IPS-15b (cell line): ENCODE measurements around the gene GNB1.

Experiments
- H3K27me3 ChIP-seq: one replicate; pipeline ENCODE4 v1.6.1; 2013; ENCODE audit warnings: low read length; ENCODE audit not compliant: control insufficient read depth, insufficient read depth
- H3K36me3 ChIP-seq: one replicate; pipeline ENCODE4 v1.6.1; 2013; ENCODE audit warnings: low read length; ENCODE audit not compliant: control insufficient read depth, insufficient read depth
- H3K4me1 ChIP-seq: one replicate; pipeline ENCODE4 v1.6.1; 2013; ENCODE audit warnings: mild to moderate bottlenecking, low read length; ENCODE audit not compliant: control insufficient read depth, insufficient read depth
- H3K4me3 ChIP-seq: one replicate; pipeline ENCODE4 v1.5.1; 2013; ENCODE audit warnings: low read depth, low read length
- H3K9ac ChIP-seq: one replicate; pipeline ENCODE4 v1.6.1; 2013; ENCODE audit warnings: low read depth, mild to moderate bottlenecking, low read length
- H3K9me3 ChIP-seq: one replicate; pipeline ENCODE4 v1.6.1; 2013; ENCODE audit warnings: mild to moderate bottlenecking, low read length; ENCODE audit not compliant: control insufficient read depth, insufficient read depth

The GNB1 gene

GRCh38 chr1:1836119-1836518, 54.8 kb downstream of the GNB1 start:
- Histone ChIP-seq H3K36me3 (peaks cover 12% of the 10 kb centered on the region), H3K9ac (no peak overlapping the region), H3K4me3 (no peak overlapping the region), H3K4me1 (no peaks in the 10 kb centered on the region), H3K9me3 (no peaks in the 10 kb centered on the region), H3K27me3 (no peaks in the 10 kb centered on the region)

DNA sequence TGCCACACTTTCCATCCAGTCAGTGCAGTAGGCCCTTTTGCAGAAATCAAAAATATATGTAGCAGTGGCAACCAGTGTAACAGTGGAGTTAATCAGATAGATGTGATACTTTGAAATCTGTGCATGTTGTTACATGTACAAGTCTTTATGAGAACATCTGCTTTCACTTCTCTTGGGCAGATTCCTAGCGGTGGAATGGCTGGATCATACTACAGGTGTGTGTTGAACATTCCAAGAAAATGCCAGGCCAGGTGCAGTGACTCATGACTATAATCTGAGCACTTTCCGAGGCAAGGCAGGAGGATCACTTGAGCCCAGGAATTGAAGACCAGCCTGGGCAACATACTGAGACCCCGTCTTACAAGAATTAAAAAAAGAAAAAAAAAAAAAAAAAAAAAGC, 55.3 kb downstream of the GNB1 start:
- H3K27me3 ChIP-seq = no peaks in the 10 kb centered on the region
- no peaks in the 10 kb centered on the region for H3K4me1 ChIP-seq
- H3K4me3 ChIP-seq = no peak overlapping the region
- H3K9ac ChIP-seq = no peak overlapping the region
- peaks cover 12% of the 10 kb centered on the region for H3K36me3 ChIP-seq
- H3K9me3 ChIP-seq = no peaks in the 10 kb centered on the region

DNA sequence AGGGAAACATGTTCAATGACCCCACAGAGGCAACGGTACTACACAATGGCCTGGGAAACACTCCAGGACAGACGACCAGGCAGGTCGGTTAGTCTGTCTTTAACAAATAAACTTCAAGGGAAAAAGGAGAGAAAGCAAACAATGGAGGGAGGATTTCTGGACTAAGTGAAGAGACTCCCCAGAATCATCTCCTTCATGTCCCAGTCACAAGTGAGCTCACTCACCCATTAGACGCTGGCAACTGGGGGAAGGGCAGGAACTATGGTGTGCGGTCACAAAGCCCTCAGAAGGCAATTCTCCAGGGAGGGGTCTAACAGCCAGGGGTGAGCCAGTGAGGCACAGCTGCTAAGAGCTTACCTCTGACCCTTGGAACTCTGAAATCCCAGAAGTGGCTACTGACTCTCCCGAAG, 57.0 kb downstream of the GNB1 start:
- no peaks in the 10 kb centered on the region for H3K9me3 ChIP-seq
- no peaks in the 10 kb centered on the region for H3K4me1 ChIP-seq
- H3K4me3 ChIP-seq = no peak overlapping the region
- H3K27me3 ChIP-seq = no peaks in the 10 kb centered on the region
- H3K9ac ChIP-seq = no peak overlapping the region
- H3K36me3 ChIP-seq = peaks cover 19% of the 10 kb centered on the region

DNA sequence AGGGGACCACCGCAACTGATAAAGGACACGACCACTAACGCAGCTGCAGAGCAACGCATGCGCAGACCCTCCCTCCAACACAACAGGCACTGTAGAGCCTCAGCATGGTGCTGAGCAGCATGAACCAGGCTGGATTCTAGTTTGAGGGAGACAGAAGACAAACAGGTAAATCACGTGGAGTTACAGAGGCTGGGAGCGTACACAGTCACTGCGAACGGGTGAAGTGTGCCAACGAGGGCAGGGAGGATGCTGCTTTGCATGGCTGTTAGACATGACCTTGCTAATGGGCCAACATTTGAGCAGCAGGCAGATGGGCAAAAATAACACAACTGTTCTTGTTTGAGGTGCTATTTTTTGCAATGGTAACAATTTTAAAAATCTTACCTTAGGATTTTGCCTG, 57.4 kb downstream of the GNB1 start:
- no peaks in the 10 kb centered on the region for H3K9me3 ChIP-seq
- H3K4me3 ChIP-seq = no peak overlapping the region
- no peak overlapping the region for H3K9ac ChIP-seq
- no peaks in the 10 kb centered on the region for H3K4me1 ChIP-seq
- H3K36me3 ChIP-seq = peaks cover 19% of the 10 kb centered on the region
- H3K27me3 ChIP-seq = no peaks in the 10 kb centered on the region

DNA sequence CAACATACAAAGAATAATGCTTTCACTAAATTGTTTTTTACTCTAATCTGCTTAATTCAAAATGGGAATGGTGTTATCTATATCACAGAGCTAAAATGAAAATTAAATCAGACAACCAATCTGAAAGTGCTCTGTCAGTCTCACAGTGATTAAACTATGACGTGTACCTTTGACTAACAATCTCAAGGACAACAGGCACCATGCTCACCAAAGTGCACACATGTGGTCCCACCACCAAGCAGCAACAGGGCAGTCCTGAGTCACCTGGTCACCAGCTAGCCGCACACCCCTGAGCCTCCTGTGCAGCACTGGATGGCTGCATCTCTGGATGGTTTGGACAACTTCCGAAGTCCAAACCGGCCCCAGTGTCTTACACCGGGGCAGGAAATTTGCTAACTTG, 58.1 kb downstream of the GNB1 start:
- H3K4me3 ChIP-seq = no peak overlapping the region
- H3K27me3 ChIP-seq = no peaks in the 10 kb centered on the region
- no peaks in the 10 kb centered on the region for H3K9me3 ChIP-seq
- peaks cover 19% of the 10 kb centered on the region for H3K36me3 ChIP-seq
- no peak overlapping the region for H3K9ac ChIP-seq
- no peaks in the 10 kb centered on the region for H3K4me1 ChIP-seq

DNA sequence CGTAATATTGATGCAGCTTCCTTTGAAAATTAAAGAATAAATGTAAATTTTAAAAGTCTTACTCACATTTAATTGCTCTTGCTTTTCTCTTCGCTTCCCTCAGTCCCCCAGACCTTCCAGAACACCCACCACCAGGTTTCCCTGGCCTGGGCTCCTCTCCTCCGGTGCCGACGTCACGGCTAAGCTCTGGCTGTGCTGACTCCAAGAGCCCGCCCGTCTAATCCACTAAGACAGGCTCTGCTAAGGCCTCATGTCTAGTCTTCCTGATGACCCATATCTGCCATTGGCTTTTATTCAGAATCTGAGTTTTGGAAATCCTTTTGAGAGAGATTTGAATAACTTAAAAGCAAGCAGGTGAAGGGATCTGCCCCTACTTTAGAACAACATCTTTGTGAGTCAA, 58.7 kb downstream of the GNB1 start:
- Histone ChIP-seq H3K9ac (no peak overlapping the region), H3K9me3 (no peaks in the 10 kb centered on the region), H3K4me1 (peaks cover 2% of the 10 kb centered on the region), H3K27me3 (no peaks in the 10 kb centered on the region), H3K4me3 (no peak overlapping the region), H3K36me3 (peaks cover 17% of the 10 kb centered on the region)

GRCh38 chr1:1827089-1827848, 63.6 kb downstream of the GNB1 start:
- Histone ChIP-seq H3K36me3 (peaks cover 16% of the 10 kb centered on the region), H3K4me3 (no peak overlapping the region), H3K9ac (no peak overlapping the region), H3K9me3 (no peaks in the 10 kb centered on the region), H3K27me3 (no peaks in the 10 kb centered on the region), H3K4me1 (peaks cover 8% of the 10 kb centered on the region)

- H3K9ac ChIP-seq = no peak overlapping the region
- H3K4me1 ChIP-seq = peaks cover 8% of the 10 kb centered on the region
- no peaks in the 10 kb centered on the region for H3K27me3 ChIP-seq
- no peaks in the 10 kb centered on the region for H3K9me3 ChIP-seq
- H3K36me3 ChIP-seq = peaks cover 16% of the 10 kb centered on the region
- H3K4me3 ChIP-seq = no peak overlapping the region
Observed at GRCh38 chr1:1826356-1827088, 64.4 kb downstream of the GNB1 start.

GRCh38 chr1:1825217-1825616, 65.7 kb downstream of the GNB1 start:
- Histone ChIP-seq H3K27me3 (no peaks in the 10 kb centered on the region), H3K4me3 (no peak overlapping the region), H3K9ac (no peak overlapping the region), H3K36me3 (peaks cover 16% of the 10 kb centered on the region), H3K9me3 (no peaks in the 10 kb centered on the region), H3K4me1 (peaks cover 8% of the 10 kb centered on the region)

GRCh38 chr1:1819762-1820161, 71.1 kb downstream of the GNB1 start:
- H3K9me3 ChIP-seq = no peaks in the 10 kb centered on the region
- peaks cover 19% of the 10 kb centered on the region for H3K36me3 ChIP-seq
- H3K27me3 ChIP-seq = no peaks in the 10 kb centered on the region
- H3K4me1 ChIP-seq = no peaks in the 10 kb centered on the region
- no peak overlapping the region for H3K4me3 ChIP-seq
- H3K9ac ChIP-seq = no peak overlapping the region

DNA sequence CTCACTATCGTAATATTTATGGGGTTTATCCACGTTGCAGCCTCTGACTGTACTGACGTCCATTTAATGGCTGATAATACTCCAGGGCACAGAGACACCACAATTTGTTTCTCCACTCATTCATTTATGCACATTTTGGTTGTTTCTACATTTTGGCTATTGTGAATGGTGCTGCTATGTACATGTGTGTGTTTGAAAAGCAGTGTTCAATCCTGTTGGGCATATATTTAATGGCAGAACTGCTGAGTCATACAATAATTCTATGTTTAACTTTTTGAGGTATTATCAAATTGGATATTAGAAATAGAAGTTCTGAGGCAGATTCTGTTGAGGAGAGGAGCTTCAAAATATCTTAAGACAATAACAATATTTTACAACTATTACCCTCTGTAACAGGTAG, 73.7 kb downstream of the GNB1 start:
- Histone ChIP-seq H3K9ac (no peak overlapping the region), H3K4me1 (no peaks in the 10 kb centered on the region), H3K36me3 (peaks cover 18% of the 10 kb centered on the region)

GRCh38 chr1:1815606-1816281, 75.1 kb downstream of the GNB1 start:
- no peaks in the 10 kb centered on the region for H3K27me3 ChIP-seq
- H3K9me3 ChIP-seq = no peaks in the 10 kb centered on the region
- no peaks in the 10 kb centered on the region for H3K4me1 ChIP-seq
- peaks cover 19% of the 10 kb centered on the region for H3K36me3 ChIP-seq
- H3K4me3 ChIP-seq = no peak overlapping the region
- no peak overlapping the region for H3K9ac ChIP-seq

More for the DNA sequence above, 73.7 kb downstream of the GNB1 start:
- no peak overlapping the region for H3K4me3 ChIP-seq
- H3K27me3 ChIP-seq = no peaks in the 10 kb centered on the region
- H3K9me3 ChIP-seq = no peaks in the 10 kb centered on the region
